SKM-1 treated with dmso at 0.1 percent for 144 hours (cell line): ENCODE measurements around the gene WHRN.
A peak's percentile ranks its signal among the peaks of the same experiment; 100 is the strongest.

ENCODE experiments used
- DNase-seq: peaks from one replicate; lab custom pipeline; 2025; ENCODE audit not compliant: unreplicated experiment; lab: John Stamatoyannopoulos, UW

Gene WHRN

GRCh38 chr9:114401344-114401743 is 103.9 kb downstream of the WHRN start:
- DNase-seq = no peak

DNA sequence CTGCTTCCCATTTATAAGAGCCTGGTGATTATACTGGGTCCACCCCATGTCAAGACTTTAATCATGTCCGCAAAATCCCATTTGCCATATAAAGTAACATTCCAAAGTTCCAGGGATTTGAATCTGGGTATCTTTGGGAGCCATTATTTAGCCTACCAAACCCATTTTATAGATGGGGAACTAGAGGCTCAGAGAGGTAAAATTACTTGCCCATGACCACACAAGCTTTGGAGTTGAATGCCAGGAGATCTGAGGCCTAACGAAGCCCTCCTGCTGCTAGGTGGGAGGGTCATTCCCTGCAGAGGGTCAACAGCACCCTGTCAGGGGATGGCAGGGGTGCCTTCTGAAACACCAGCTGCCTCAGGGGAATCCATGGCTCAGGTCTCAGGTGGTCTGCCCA is 104.5 kb downstream of the WHRN start:
- no peak for DNase-seq

DNA sequence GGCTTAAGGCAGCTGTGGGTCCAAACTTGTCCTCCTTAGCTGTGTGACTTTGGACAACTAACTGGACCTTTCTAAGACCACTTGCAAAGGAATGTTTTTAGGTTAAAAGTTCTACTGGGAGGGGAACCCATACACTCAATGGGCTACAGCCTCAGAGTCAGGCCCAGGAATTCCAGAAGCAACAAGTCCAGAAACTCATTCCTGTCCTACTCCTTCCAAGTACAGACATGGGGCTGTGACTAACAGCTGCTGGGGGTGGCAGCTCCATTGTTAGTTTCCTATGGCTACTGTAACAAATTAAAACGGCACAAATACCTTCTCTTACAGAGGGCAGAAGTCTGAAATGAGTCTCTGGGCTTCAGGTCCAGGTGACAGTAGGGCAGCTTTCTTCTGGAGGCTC is 105.1 kb downstream of the WHRN start:
- no peak for DNase-seq

GRCh38 chr9:114399381-114399780 is 105.9 kb downstream of the WHRN start:
- no peak for DNase-seq

GRCh38 chr9:114397848-114398605 is 107.2 kb downstream of the WHRN start:
- DNase-seq = peak; percentile 55

DNA sequence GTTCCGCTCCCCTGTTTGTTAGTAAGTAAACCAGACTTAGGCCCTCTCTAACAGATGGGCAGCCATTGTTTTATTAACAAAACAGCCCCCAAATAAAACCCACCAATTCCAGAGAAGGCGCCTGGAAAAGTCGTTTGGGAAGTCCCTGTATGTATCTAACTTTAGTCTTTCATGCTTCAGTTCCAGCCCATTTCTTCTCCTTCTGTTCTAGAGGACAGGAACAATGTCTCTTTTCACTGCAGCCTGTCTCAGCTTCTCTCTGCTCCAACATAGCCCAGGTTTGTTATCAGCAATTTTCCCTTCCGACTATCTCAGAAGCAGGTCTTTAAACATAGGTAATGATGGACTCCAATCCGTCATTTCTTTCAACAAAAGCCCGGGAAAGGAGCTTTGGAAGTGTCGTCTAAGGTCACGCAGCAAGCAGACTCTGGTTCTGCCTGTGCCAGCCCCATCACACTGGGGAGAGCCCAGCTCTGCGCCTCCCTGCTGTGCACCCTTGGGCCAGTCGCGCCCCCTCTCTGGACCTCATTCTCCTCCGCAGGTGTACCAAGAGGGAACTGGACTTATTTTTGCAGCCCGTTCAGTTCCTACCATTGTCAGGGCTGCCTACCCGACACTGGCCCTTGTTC is 107.9 kb downstream of the WHRN start:
- DNase-seq = no peak

- DNase-seq = no peak
Measured at GRCh38 chr9:114396558-114397218, 108.6 kb downstream of the WHRN start.

GRCh38 chr9:114395768-114396167 is 109.5 kb downstream of the WHRN start:
- DNase-seq = no peak

GRCh38 chr9:114395334-114395617 is 110.0 kb downstream of the WHRN start:
- DNase-seq = no peak

DNA sequence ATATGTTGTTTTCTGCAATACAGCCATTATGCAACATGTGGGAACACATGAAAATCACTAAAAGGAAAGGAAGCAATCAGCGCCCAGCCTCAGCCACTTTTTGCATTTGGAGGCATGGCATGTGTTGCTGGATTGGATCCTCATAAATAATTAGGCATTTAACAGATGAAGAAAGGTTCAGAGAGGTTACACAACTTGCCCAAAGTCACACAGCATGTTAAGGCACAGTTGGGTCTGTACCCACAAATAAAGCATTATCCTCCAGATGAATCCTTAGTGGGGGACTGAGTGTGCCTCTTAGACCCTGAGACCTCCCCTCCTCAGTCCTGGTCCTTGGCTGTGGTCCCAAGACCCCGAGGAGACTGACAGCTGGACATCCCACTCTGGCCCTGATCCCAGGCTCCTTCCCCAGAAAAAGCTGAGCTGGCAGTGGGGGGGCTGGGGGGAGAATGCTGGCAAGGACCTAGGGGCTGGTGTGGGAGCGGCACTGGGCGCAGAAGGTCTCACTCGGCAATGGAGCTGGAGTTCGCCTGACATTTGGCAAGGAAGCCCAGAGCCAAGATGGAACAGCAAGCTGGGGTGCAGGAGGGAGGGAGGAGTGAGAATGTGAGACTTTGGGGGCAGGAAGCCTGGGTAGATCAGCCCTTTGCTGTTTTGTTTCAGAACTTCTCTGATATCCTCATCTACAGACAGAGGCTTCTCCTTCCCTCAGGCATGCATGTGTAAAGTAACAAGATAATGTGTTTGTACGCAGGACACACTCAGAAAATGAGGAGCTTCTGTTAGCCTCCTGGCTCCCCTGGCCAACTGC is 110.5 kb downstream of the WHRN start:
- DNase-seq = no peak

DNA sequence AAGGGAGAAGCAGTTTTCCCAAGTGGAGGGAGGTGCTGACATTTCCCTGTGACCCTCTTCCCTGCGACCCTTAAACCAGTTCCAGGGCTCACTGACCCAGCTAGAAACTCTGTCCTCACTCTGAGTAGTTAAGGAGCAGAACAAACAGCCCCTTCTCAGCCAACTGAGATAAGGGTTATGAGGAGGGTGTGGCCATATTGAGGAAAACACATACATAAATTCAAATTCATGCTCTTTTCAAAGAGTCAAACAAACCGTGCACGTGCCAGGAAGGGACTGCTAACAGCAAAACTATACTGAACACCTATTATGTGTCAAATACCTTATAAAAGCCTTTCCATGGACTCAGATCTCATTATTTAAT is 112.5 kb downstream of the WHRN start:
- DNase-seq = no peak

GRCh38 chr9:114390952-114391351 is 114.3 kb downstream of the WHRN start:
- no peak for DNase-seq

DNA sequence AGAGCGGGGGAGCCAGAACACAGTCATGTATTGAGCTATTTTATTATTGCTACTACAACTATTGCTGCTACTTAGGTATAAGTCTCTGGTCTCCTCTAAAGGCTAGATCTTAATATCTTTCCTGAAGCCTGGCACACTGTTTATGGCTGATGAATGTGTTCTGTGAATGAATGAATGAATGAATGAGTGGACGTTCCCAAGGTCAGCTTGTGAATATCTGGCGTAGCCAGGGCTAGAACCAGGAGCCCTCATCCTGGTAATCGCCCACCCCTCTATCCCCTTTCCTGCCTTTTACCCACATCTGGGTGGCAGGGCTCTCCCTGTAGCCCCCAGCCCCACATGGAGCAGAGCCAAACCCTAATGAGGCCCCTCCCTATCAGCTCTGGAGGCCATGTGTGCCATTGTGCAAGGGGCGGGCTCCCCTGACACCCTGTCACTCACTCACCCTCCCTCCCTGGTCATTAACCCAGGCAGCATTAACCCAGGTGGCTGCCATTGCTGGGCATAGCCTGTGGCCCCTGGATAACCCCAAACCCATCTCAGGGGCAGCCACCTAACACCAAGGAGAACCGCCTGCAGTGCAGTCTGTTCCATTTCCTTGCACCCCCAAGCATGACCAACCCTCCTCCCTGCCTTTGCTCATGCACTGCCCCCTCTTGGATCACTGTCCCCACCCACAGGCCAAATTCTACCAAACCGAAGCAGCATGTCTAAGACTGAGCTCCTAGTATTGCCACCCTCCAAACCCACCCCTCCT is 115.5 kb downstream of the WHRN start:
- DNase-seq = no peak

DNA sequence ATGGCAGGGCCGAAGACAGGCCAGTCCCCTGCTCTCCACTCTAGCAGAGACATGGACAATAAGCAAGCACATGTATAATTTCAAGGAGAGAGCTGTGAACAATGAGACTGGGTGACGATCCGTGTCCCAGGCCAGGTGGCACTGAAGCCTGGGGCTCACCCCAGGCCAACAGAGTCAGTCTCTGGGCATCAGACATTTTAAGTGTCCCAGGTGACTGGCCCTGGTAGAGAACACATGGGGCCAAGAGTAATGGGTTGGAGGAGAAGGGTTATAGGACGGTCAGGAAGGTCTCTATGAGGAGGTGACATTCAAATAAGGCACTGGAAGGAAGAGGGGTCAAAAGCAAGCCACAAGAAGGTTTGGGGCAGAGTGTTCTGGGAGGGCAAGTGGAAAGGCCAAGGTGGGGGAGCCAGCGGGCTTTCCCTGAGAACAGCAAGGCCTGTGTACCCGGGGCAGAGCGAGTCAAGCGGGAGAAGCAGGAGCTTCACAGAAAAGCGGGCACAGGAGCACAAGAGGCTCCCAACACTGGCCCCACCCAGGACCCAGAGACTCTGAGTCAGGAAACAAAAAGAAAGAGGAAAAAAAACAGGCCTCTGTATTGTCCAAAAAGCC is 116.4 kb downstream of the WHRN start:
- no peak for DNase-seq

GRCh38 chr9:114388357-114388682 is 117.0 kb downstream of the WHRN start:
- DNase-seq = no peak

DNA sequence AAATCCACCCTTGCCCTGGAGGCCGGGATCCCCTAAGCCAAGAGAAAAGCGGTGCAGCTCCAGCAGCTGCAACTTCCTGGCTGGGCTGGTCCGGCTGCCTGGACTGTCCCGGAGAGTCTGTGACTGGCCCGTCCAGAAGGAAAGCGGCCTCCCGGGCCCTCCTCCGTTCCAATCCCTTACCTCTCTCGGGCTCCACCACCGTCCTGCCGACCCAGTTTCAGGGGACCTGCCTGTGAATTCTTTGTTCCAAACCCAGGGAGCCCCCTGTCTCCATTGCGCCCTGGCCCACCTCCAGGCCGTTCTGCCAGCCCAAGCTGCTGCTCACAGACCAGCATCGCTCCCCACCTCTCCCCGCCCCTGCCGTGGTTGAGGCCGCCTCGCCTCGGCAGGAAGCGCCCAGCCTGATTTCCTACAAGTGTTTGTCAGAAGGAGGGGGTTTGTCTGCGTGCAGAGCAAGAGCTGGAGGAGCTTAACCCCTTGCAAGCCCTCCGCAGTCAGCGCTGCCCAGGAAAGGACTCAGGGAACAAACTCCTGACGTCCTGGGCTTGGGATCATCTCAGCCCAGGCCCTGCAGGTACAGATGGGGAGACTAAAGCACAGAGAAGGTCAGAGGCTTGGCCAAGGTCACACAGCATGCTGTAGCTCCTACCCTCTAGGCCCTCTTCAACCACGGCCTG is 117.5 kb downstream of the WHRN start, which contains the start of gene AKNA:
Gene AKNA, minus strand, starts transcription at position 303 of the 677 bp plus-strand sequence. CDS start 6,649 bp downstream, outside the sequence.
- no peak for DNase-seq

DNA sequence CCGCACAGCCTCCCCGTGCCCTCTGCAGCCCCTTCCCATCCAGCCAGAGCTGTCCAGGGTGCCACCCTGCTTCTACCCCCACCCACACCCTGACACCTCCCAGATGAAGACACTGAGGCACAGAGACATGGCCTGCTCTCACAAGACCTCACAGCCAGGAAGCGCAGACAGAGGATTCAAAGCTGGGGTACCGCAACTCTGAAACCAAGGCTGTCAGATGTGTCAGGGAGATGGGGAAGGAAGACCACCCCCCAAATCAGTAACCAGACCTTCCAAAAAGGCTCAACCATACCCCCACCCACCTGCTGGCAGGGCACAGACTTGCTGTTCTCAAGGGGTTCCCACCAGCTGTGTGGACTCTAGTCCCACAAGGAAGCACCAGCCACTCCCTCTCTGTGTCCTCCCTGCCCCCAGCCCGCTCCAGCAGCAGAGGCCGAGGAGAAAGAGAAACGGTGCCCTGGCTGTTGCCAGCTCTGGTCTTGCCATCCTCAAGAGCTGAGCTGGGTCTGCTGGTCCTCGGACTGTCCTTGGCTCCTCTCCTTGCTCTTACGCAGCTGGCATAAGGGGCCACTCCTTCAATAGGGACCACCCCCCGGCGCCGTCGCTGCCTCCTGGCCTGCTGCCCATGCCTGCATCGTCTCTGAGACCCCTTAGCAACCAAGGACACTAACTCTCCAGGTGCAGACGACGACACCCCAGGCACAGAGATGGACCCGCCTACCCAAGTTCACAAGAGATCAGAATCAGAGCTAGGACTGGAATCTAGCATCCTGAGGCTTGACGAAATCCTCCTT is 118.2 kb downstream of the WHRN start:
- DNase-seq = no peak

DNA sequence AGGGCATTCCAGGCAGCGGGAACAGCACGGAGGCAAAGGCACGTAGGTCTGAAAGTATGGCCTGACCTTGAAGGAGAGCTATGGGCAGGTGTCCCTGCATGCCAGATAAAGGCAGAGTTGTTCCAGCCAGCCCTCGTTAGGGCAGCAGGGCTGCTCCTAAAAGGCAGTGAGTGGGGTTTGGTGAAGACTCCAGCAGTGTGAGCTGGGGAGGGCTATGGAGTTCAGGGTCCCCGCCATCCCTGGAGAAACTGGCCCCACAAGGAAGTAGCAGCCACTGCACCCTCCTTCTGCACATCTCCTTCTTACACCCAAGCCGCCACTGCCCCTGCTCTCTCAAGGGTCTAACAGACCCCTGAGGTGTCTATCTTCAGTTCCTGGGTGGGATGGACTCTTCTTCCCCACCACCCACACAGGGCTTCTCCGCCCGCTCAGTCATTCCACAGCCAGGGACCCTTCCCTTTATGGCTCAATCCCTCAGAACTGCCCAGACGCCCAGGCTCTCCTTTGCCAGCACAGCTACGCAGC is 118.8 kb downstream of the WHRN start:
- no peak for DNase-seq
